ENCODE measurements around the gene FAR2.

DNA sequence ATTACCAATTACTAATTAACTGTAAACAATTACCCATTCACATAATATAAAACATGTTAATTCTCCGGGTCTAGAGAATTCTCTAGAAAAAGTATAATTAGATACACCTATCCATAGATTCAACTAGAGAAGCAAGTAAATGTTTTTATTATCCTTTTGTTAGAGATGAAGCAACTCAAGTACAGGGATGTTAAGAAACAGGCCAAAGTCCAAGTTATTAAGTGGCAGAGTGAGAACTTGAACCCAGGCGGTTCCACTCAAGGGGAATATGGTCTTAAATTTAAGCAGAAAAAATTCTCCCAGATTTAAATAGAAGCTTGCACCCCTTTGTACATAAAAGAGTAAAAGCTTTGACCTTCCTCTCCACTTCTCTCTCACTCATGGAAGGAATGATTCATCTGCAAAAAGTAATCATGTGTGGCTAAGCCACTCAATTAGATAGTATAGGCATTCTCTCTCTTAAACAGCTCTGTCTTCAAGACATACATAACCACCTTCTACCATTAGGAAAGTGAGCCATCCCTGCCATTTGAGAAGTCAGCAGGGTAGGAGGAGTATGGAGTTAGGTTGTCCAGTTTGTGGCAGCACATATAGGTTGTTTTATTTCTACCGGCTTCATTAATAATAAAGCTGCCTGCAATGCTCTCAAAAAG, 197.8 kb downstream of the FAR2 start:
- no peak for TF ChIP-seq RAD21 (CRISPR knock-in tag; IDR thresholded peaks at IDR 0.05)
- no peak for TF ChIP-seq CTCF (CRISPR knock-in tag; IDR thresholded peaks at IDR 0.05)
- TF ChIP-seq ZNF703 (CRISPR knock-in tag; IDR thresholded peaks at IDR 0.05; ENCODE audit: borderline replicate concordance), result no peak
- no peak for TF ChIP-seq NR2C2 (CRISPR knock-in tag; IDR thresholded peaks at IDR 0.05; ENCODE audit: borderline replicate concordance)
- no peak for TF ChIP-seq CREB1 (IDR thresholded peaks at IDR 0.05)
- TF ChIP-seq CREB1 (CRISPR knock-in tag; IDR thresholded peaks at IDR 0.05), result no peak
- no peak for TF ChIP-seq REST (IDR thresholded peaks at IDR 0.05; ENCODE audit: borderline replicate concordance in 1 of 2, low read depth in 1 of 2, low read length in 2 of 2)
- TF ChIP-seq NR2F2 (IDR thresholded peaks at IDR 0.05; ENCODE audit: borderline replicate concordance, low read depth), result no peak
- TF ChIP-seq JUNB (CRISPR knock-in tag; IDR thresholded peaks at IDR 0.05; ENCODE audit: borderline replicate concordance), result no peak
